Muscle layer of colon (tissue), 2 donors: ENCODE results near the gene PATL2.
A peak's percentile ranks its signal among the peaks of the same experiment; 100 is the strongest.
"Not testable (repeated sequence)": the region's sequence is repeated elsewhere in the genome, so short reads cannot be mapped to it uniquely, and the experiment has no call there.

ENCODE experiments used
- H3K27ac ChIP-seq: one replicate; pipeline ENCODE4 v1.7.0; 2013; ENCODE audit warnings: low read depth, mild to moderate bottlenecking, low read length, moderate library complexity
- H3K27me3 ChIP-seq, 2 donors: one replicate each; pipeline ENCODE4 v1.7.0; 2013; ENCODE audit warnings: low read length in 2 of 2, mild to moderate bottlenecking in 2 of 2; ENCODE audit not compliant: insufficient read depth in 2 of 2, control insufficient read depth in 1 of 2
- H3K36me3 ChIP-seq: one replicate; pipeline ENCODE4 v1.7.0; 2013; ENCODE audit warnings: mild to moderate bottlenecking, low read length; ENCODE audit not compliant: insufficient read depth
- H3K4me1 ChIP-seq: one replicate; pipeline ENCODE4 v1.7.0; 2013; ENCODE audit warnings: mild to moderate bottlenecking, low read length; ENCODE audit not compliant: insufficient read depth
- H3K4me3 ChIP-seq, 2 donors: one replicate each; pipeline ENCODE4 v1.7.0; 2013; ENCODE audit warnings: low read length in 2 of 2, low read depth in 1 of 2, mild to moderate bottlenecking in 1 of 2, moderate library complexity in 1 of 2
- H3K9ac ChIP-seq: one replicate; pipeline ENCODE4 v1.7.0; 2013; ENCODE audit warnings: low read length
- H3K9me3 ChIP-seq: one replicate; pipeline ENCODE4 v1.7.0; 2013; ENCODE audit warnings: mild to moderate bottlenecking, low read length
- donor health status: abdominal sarcoma.
- donor health status: Adenocarcinoma of cecum.

Gene PATL2

DNA sequence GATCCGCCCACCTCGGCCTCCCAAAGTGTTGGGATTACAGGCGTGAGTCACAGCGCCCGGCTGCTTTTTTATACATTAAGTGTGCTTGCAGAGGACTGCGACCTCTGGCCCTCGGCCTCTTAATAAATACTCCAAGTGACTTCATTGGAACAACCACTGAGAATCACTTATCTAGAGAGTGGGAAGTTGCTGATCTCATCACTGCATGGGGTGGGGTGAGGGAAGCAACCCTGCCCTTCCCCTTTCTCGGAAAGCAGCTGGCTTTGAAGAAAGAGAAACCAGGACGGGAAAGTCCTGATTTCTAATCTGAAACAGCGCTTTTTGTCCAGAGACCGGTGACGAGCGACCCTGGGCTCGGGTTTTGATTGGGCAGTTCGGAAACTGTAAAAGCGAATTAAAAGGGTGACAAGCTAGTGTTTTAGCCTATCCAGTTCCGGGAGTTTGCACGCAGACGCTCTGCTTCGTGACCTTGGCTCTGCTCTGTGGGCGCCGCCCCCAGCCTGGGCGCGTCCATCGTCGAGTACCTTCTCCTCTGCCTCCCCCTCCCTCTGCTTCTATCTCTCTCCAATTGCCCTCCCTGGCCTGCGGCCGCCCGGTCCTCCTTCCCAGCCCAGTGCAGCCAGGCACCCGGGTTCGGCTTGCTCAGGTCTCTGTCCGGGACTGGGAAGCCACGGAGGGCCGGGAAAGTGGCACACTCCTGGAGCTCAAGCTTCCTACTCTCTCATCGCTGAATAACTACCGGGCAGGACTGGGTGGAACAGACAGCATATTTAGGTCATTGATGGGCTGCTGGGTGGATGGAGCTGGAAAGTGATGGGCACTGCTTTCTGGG lies 17.7 kb upstream of the PATL2 start:
- Histone ChIP-seq H3K4me1 (peaks cover 21% of the 10 kb centered on the region), H3K27ac (peak overlapping the region; percentile 92), H3K36me3 (peaks cover 11% of the 10 kb centered on the region), H3K4me3 (peak overlapping the region; percentile 84 to 88), H3K9me3 (no peaks in the 10 kb centered on the region), H3K27me3 (no peaks in the 10 kb centered on the region), H3K9ac (peak overlapping the region; percentile 98)

DNA sequence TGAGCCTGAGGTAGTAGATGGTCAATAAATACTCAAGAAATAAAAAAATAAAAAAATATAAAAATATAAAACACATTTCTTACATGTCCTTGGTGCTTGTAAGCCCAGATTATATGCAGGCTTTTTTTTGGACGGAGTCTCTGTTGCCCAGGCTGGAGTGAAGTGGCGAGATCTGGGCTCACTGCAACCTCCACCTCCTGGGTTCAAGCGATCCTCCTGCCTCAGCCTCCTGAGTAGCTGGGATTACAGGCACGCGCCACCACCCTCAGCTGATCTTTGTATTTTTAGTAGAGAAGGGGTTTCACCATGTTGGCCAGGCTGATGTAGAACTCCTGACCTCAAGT lies 17.1 kb upstream of the PATL2 start:
- not testable (repeated sequence) for H3K27me3 ChIP-seq, H3K9me3 ChIP-seq
- peaks cover 21% of the 10 kb centered on the region for H3K4me1 ChIP-seq
- H3K36me3 ChIP-seq = peaks cover 11% of the 10 kb centered on the region
- H3K9ac ChIP-seq = peak overlapping the region; percentile 47
- H3K4me3 ChIP-seq = peak overlapping the region; percentile 30 to 88
- peak overlapping the region; percentile 92 for H3K27ac ChIP-seq

DNA sequence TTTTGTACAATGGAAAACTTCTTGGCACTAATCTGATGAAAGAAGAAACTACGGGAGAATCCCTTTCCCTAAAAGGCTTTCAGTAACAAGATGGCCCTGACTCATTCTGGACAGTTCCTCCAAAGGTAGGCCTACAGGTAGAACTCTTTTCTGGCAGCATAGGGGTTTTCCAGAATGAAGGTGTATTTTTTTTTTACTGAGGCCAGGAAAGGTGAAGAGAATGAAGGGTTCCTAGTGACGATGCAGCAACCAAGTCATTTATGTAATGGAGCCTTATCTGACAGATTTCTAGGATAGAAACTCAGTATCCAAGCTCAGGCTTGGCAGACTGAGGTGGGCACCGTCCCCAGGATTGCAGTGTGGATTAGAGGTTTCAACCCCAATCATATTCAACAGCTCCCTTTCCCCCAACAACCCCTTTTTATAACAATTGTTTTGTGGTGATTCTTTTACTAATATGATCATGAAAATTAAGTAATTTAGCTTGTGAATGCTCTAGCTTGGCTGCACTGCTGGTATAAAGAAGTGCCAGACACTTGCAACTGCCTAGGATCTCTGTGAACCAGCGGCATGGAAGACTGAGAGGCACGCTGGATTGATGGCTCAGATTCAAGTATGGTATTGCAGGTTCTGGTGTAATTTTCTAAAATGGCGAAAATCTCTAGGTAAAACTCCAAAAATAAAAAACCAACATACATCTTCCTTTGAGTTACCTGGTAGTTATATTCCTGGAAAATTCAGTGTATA lies 16.5 kb upstream of the PATL2 start:
- peaks cover 11% of the 10 kb centered on the region for H3K36me3 ChIP-seq
- peaks cover 21% of the 10 kb centered on the region for H3K4me1 ChIP-seq
- peak overlapping the region in 1 of 2 donors; percentile 30 for H3K4me3 ChIP-seq
- no peak overlapping the region for H3K9ac ChIP-seq
- peak overlapping the region; percentile 92 for H3K27ac ChIP-seq
- H3K9me3 ChIP-seq = no peaks in the 10 kb centered on the region
- H3K27me3 ChIP-seq = no peaks in the 10 kb centered on the region

DNA sequence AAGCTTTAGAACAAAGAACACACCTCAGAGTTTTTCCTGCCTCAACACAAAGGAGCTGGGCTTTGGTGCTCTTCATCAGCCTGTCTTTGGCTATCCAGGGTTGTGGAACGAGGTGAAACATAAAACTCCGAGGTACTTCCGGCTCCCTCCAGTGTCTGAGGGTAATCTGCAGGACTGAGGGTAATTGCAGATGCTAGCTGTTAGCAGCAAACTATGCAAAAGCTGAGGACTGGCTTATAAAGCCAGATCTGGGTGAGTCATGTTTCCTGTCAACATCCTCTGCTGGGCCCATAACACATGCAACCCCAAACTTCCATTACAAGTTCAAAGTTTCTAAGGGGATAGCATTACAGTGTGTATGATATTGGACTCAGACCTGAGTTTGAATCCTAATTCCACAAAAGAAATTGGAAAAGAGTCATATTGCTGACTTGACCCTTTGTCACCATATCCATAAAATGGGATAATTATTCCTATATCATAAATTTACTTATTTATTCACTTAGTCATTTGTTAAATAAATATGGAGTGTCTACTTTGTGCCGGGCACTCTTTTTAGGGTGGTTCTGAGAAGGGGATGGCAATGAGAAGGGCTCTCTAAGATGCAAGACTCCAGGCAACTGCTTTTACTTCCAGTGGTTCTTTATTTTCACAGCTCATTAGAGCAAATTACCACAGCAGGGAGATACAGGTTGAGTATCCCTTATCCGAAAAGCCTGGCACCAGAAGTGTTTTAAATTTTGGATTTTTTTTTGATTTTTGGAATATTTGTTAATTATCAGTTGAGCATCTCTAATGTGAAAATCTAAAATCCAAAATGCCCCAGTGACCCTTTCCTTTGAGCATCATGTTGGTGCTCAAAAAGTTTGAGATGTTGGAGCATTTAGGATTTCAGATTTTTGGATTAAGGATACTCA lies 15.7 kb upstream of the PATL2 start:
- no peaks in the 10 kb centered on the region for H3K9me3 ChIP-seq
- peaks cover 21% of the 10 kb centered on the region for H3K4me1 ChIP-seq
- H3K9ac ChIP-seq = no peak overlapping the region
- no peaks in the 10 kb centered on the region for H3K27me3 ChIP-seq
- no peak overlapping the region for H3K4me3 ChIP-seq
- peak overlapping the region; percentile 92 for H3K27ac ChIP-seq
- H3K36me3 ChIP-seq = peaks cover 4% of the 10 kb centered on the region

DNA sequence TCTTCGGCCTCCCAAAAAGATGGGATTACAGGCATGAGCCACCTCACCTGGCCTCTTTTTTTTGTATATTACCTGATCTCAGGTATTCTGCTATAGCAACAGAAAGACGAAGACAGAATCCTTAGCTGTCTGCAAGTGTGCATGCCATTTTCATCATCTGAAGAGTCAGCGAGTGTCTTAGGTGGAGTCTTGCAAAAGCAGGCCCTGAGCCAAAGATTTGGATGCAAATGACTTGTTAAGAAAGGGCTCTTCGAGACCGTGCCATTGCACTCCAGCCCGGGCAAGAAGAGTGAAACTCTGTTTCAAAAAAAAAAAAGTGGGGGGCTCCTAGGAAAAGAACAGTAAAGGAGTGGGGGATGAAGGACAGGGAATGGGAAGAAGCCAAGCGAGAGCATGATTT lies 15.0 kb upstream of the PATL2 start:
- Histone ChIP-seq H3K36me3 (no peaks in the 10 kb centered on the region), H3K4me3 (no peak overlapping the region), H3K27me3 (no peaks in the 10 kb centered on the region), H3K4me1 (peaks cover 21% of the 10 kb centered on the region), H3K9me3 (no peaks in the 10 kb centered on the region), H3K27ac (no peak overlapping the region), H3K9ac (no peak overlapping the region)

DNA sequence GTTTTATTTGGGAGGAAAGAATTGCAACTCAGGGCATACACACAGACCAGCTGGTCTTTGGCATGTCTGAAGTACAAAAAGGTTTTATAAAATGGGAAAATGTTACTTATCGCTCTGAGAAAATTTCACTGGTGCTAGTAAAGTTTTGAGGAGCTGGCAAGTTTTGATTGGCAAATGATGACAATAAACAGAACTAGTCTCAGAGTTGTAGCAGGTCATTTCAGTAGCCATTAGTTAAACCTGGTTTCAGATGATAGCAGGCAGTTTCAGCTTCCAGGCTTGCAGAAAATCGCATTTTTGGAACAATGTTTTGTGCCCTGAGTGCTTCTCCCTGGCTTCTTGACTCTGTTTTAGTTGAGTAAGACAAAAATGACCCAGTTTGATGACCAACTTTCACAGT lies 10.9 kb upstream of the PATL2 start:
- no peak overlapping the region for H3K9ac ChIP-seq
- H3K27ac ChIP-seq = no peak overlapping the region
- H3K36me3 ChIP-seq = peaks cover 18% of the 10 kb centered on the region
- H3K4me3 ChIP-seq = no peak overlapping the region
- H3K4me1 ChIP-seq = peaks cover 11% of the 10 kb centered on the region
- no peaks in the 10 kb centered on the region for H3K27me3 ChIP-seq
- no peaks in the 10 kb centered on the region for H3K9me3 ChIP-seq

DNA sequence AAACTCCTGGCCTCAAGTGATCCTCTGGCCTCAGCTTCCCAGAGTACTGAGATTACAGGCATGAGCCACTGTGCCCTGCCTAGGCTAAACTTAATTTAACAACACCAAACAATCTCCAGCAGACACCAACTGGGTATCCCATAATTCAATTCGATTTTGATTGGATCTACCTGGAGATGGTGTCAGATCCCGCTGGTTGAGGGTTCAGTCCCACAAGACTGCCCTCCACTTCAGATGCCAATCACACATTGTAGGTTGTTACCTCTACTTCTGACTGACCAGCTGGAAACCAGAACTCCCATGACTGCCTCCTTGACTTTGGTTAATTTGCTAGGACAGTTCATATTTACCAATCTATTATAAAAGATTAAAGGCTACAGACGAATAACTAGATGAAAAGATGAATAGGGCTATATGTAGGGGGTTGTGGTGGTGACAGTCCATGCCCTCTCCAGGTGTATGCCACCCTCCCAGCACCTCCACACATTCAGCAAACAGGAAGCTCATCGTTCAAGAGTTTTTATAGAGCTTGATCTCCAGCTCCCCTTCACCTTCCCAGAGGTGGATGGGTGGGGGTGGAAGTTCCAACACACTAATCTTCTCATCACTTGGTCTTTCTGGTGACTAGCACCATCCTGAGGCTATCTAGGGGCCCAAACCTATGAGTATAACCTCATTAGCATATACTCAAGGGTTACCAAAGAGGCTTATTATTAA lies 9.5 kb upstream of the PATL2 start:
- H3K36me3 ChIP-seq = peaks cover 32% of the 10 kb centered on the region
- H3K4me3 ChIP-seq = no peak overlapping the region
- H3K27ac ChIP-seq = no peak overlapping the region
- H3K9ac ChIP-seq = no peak overlapping the region
- H3K27me3 ChIP-seq = no peaks in the 10 kb centered on the region
- H3K9me3 ChIP-seq = no peaks in the 10 kb centered on the region
- H3K4me1 ChIP-seq = no peaks in the 10 kb centered on the region

DNA sequence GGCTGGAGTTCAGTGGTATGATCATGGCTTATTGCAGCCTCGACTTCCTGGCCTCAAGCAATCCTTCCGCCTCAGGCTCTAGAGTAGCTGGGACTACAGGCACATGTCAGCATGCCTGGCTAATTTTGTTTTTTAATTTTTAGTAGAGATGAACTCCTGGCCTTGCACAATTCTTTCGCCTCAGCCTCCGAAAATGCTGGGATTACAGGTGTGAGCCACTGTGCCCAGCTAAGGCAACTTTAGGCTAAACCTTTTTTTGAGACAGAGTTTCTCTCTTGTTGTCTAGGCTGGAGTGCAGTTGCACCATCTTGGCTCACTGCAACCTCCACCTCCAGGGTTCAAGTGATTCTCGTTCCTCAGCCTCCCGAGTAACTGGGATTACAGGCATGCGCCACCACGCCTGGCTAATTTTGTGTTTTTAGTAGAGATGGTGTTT lies 8.9 kb upstream of the PATL2 start:
- H3K9me3 ChIP-seq, H3K27ac ChIP-seq, H3K27me3 ChIP-seq, H3K4me1 ChIP-seq, H3K4me3 ChIP-seq, H3K9ac ChIP-seq: not testable (repeated sequence)
- peaks cover 38% of the 10 kb centered on the region for H3K36me3 ChIP-seq

DNA sequence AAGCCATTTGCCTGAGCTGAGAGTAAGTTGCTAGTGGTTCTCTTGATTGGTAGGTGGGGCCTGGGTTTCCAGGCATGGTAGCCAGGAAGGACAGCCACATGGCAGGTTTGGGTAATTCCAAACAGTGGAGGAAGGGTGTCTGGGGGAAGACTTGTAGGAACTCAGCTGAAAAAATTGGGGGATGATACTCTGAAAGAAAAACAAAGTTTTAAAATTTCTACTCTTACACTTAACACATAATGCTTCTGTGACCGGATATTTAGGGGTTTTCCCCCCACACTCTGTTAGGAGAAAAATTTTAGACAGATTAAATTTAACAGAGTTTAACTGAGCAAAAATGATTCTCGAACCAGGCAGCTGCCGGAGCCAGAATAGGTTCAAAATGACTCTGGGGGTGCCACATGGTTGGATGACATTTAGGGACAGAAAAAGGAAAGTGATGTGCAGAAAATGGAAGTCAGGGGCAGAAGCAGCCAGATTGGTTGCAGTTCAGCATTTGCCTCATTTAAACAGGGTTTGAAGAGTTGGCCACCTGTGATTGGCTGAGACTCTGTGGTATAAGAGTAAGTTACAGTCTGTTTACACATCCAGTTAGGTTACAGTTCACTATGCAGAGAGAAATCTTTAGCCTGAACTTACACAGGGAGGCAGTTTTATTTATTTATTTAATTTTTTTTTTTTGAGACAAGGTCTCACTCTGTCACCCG lies 8.3 kb upstream of the PATL2 start:
- Histone ChIP-seq H3K9ac (no peak overlapping the region), H3K36me3 (peaks cover 39% of the 10 kb centered on the region), H3K4me1 (peaks cover under 1% of the 10 kb centered on the region), H3K27me3 (no peaks in the 10 kb centered on the region), H3K27ac (no peak overlapping the region), H3K9me3 (no peaks in the 10 kb centered on the region), H3K4me3 (no peak overlapping the region)

DNA sequence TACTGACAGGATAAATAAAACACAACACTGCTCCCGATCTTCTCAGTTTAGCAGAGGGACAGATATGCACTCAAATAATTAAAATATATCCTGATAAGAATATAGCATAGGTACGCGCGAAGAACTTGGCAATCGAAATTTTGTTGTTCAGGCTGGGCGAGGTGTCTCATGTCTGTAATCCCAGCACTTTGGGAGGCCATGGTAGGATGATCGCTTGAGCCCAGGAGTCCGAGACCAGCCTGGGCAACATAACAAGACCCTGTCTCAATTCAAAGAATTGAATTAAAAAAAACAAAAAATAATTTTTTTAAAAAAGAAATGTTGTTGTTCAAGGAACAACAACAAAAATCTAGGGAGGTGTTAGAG lies 7.8 kb upstream of the PATL2 start:
- peaks cover 6% of the 10 kb centered on the region for H3K4me1 ChIP-seq
- H3K36me3 ChIP-seq = peaks cover 39% of the 10 kb centered on the region
- H3K4me3 ChIP-seq = no peak overlapping the region
- no peak overlapping the region for H3K9ac ChIP-seq
- H3K27me3 ChIP-seq = no peaks in the 10 kb centered on the region
- H3K27ac ChIP-seq = no peak overlapping the region
- no peaks in the 10 kb centered on the region for H3K9me3 ChIP-seq
